ENCODE results near the gene FAM229A. TPM values are rescaled to one million over a fixed set of nuclear protein-coding genes. Genes with fewer than 3 reads are reported as not detected.
A peak's percentile ranks its signal among the peaks of the same experiment; 100 is the strongest.

The FAM229A gene
- total RNA-seq, 1 donor from 2014 or later = 7.1 TPM

- H3K27ac Mint-ChIP-seq (ENCODE audit: unreplicated experiment) = no peak overlapping the region
- H3K9me3 Mint-ChIP-seq = no peaks in the 10 kb centered on the region
- H3K4me1 Mint-ChIP-seq = peaks cover 32% of the 10 kb centered on the region
- peaks cover 53% of the 10 kb centered on the region for H3K36me3 Mint-ChIP-seq (ENCODE audit: low read depth)
- H3K27me3 Mint-ChIP-seq (ENCODE audit: low read depth) = peaks cover 36% of the 10 kb centered on the region
- DNase-seq (ENCODE audit: low read depth, low spot score) = no peak
- no peak for TF ChIP-seq CTCF (conservative IDR thresholded peaks at IDR 0.05)
- H3K4me3 Mint-ChIP-seq = peak overlapping the region; percentile 99
Measured at GRCh38 chr1:32330558-32331151, 31.6 kb downstream of the FAM229A start.

- Mint-ChIP-seq H3K9me3 (no peaks in the 10 kb centered on the region), H3K27me3 (ENCODE audit: low read depth) (peaks cover 36% of the 10 kb centered on the region), H3K4me1 (peaks cover 31% of the 10 kb centered on the region), H3K36me3 (ENCODE audit: low read depth) (peaks cover 52% of the 10 kb centered on the region), H3K4me3 (peak overlapping the region; percentile 99), H3K27ac (ENCODE audit: unreplicated experiment) (peak overlapping the region; percentile 37)
- no peak for DNase-seq (ENCODE audit: low read depth, low spot score)
- TF ChIP-seq CTCF (conservative IDR thresholded peaks at IDR 0.05) = no peak
Measured at GRCh38 chr1:32329931-32330466, 32.3 kb downstream of the FAM229A start.

- H3K36me3 Mint-ChIP-seq (ENCODE audit: low read depth) = peaks cover 34% of the 10 kb centered on the region
Measured at GRCh38 chr1:32327204-32327603, 35.1 kb downstream of the FAM229A start.

GRCh38 chr1:32321712-32322291, 40.5 kb downstream of the FAM229A start:
- H3K4me3 Mint-ChIP-seq = no peak overlapping the region

More at GRCh38 chr1:32327204-32327603, 35.1 kb downstream of the FAM229A start:
- H3K9me3 Mint-ChIP-seq = no peaks in the 10 kb centered on the region
- H3K27ac Mint-ChIP-seq (ENCODE audit: unreplicated experiment) = no peak overlapping the region
- DNase-seq (ENCODE audit: low read depth, low spot score) = no peak
- H3K27me3 Mint-ChIP-seq (ENCODE audit: low read depth) = peaks cover 18% of the 10 kb centered on the region
- H3K4me3 Mint-ChIP-seq = no peak overlapping the region
- H3K4me1 Mint-ChIP-seq = peaks cover 6% of the 10 kb centered on the region
- TF ChIP-seq CTCF (conservative IDR thresholded peaks at IDR 0.05) = no peak

More at GRCh38 chr1:32321712-32322291, 40.5 kb downstream of the FAM229A start:
- Mint-ChIP-seq H3K27ac (ENCODE audit: unreplicated experiment) (no peak overlapping the region), H3K4me1 (no peaks in the 10 kb centered on the region), H3K36me3 (ENCODE audit: low read depth) (peaks cover 8% of the 10 kb centered on the region), H3K9me3 (no peaks in the 10 kb centered on the region), H3K27me3 (ENCODE audit: low read depth) (no peaks in the 10 kb centered on the region)
- no peak for DNase-seq (ENCODE audit: low read depth, low spot score)
- no peak for TF ChIP-seq CTCF (conservative IDR thresholded peaks at IDR 0.05)
